BLaER1 treated with 17β-estradiol and CSF1 and Interleukin-3, amounts not matched to agents 10 nM and 100 nM (cell line): ENCODE measurements around the gene RBM38.

Experiments
- H3K27ac ChIP-seq, 11 experiments: shearing (Covaris generic); formaldehyde crosslinking; 2 replicates each; pipeline ENCODE4 v1.8.1; 2022
- H3K27me3 ChIP-seq, 11 experiments: shearing (Covaris generic); formaldehyde crosslinking; 2 replicates each; pipeline ENCODE4 v1.8.1; 2022
- H3K36me3 ChIP-seq, 11 experiments: shearing (Covaris generic); formaldehyde crosslinking; 2 replicates each; pipeline ENCODE4 v1.8.1; 2022
- H3K4me1 ChIP-seq, 10 experiments: shearing (Covaris generic); formaldehyde crosslinking; 2 replicates each; pipeline ENCODE4 v1.8.1; 2022
- H3K4me2 ChIP-seq, 11 experiments: shearing (Covaris generic); formaldehyde crosslinking; 2 replicates each; pipeline ENCODE4 v1.8.1; 2022
- H3K4me3 ChIP-seq, 10 experiments: shearing (Covaris generic); formaldehyde crosslinking; 2 replicates each; pipeline ENCODE4 v1.8.1; 2022
- H3K9ac ChIP-seq, 11 experiments: shearing (Covaris generic); formaldehyde crosslinking; 2 replicates each; pipeline ENCODE4 v1.8.1; 2022
- H3K9me3 ChIP-seq, 11 experiments: shearing (Covaris generic); formaldehyde crosslinking; replicated peaks in 1 of 11; 2 replicates each; pipeline ENCODE4 v1.8.1; 2022
- H4K20me1 ChIP-seq, 11 experiments: shearing (Covaris generic); formaldehyde crosslinking; 2 replicates each; pipeline ENCODE4 v1.8.1; 2022
- Cebpa-rat ChIP-seq, 11 experiments: shearing (Covaris generic); IDR thresholded peaks; 2 replicates each; pipeline ENCODE4 v1.8.1; 2022

RBM38 gene

GRCh38 chr20:57351042-57351783, 40.0 kb upstream of the RBM38 start, which contains the start of gene RAE1:
Gene RAE1 (plus strand): TSS chr20:57351255. CDS start chr20:57354039, 2,784 bp downstream.
- Histone ChIP-seq H3K9ac (peak within 1 kb of the TSS; percentile 87 to 97 (median 95)), H3K27me3 (no peaks in the 10 kb centered on the region), H3K36me3 (no peaks in the 10 kb centered on the region; a peak in 5 of 22 replicates), H3K9me3 (no peaks in the 10 kb centered on the region), H3K4me1 (peaks cover 28 to 34% (median 31%) of the 10 kb centered on the region in 10 experiments), H3K4me2 (peak within 1 kb of the TSS; percentile 87 to 99 (median 95)), H3K4me3 (peak within 1 kb of the TSS; percentile 80 to 99 (median 90)), H4K20me1 (peaks cover 0 to 44% (median 35%) of the 10 kb centered on the region in 11 experiments; a peak in 19 of 22 replicates), H3K27ac (peak within 1 kb of the TSS; percentile 84 to 96 (median 93))
- TF ChIP-seq Cebpa-rat (IDR thresholded peaks at IDR 0.05), result no peak

DNA sequence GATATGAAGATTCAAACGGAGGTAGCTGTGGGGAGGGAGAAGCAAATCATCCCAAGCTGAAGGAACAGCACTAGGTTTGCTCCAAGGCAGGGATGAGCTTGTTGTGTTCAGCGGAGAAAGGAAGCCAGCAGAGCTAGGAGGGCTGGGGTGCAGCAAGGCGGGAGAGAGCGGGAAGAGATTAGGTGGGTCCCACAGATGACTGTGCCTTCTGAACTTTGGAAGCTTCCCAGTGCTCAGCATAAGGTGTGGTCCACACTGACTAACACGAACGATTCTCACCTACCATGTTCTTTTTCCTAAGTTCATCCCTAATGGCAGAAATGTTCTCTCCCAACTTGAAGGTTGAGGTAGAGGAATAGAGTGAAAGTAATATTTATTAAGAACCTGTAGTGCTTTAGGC, 38.9 kb upstream of the RBM38 start:
- TF ChIP-seq Cebpa-rat (IDR thresholded peaks at IDR 0.05), result no peak
- H3K36me3 ChIP-seq, result no peaks in the 10 kb centered on the region; a peak in 5 of 22 replicates

GRCh38 chr20:57353351-57353750, 37.8 kb upstream of the RBM38 start:
- H3K27ac ChIP-seq, result no peak overlapping the region
- H3K27me3 ChIP-seq, result no peaks in the 10 kb centered on the region
- H3K4me2 ChIP-seq, result peak overlapping the region in 3 of 11 experiments; percentile 92 to 98 (median 95); a peak in 3 of 22 replicates
- peaks cover 28 to 34% (median 31%) of the 10 kb centered on the region in 10 experiments for H3K4me1 ChIP-seq
- no peak for TF ChIP-seq Cebpa-rat (IDR thresholded peaks at IDR 0.05)
- peaks cover 0 to 46% (median 35%) of the 10 kb centered on the region in 11 experiments; a peak in 19 of 22 replicates for H4K20me1 ChIP-seq
- no peaks in the 10 kb centered on the region for H3K9me3 ChIP-seq
- no peaks in the 10 kb centered on the region; a peak in 5 of 22 replicates for H3K36me3 ChIP-seq
- no peak overlapping the region for H3K4me3 ChIP-seq
- H3K9ac ChIP-seq, result peak overlapping the region in 6 of 11 experiments; percentile 18 to 97 (median 94); a peak in 5 of 22 replicates

More for the DNA sequence above, 38.9 kb upstream of the RBM38 start:
- Histone ChIP-seq H3K4me2 (peak overlapping the region; percentile 87 to 99 (median 95)), H3K4me1 (peaks cover 28 to 34% (median 31%) of the 10 kb centered on the region in 10 experiments), H3K4me3 (peak overlapping the region; percentile 80 to 99 (median 90)), H3K9me3 (no peaks in the 10 kb centered on the region), H3K9ac (peak overlapping the region; percentile 87 to 97 (median 95); a peak in 20 of 22 replicates), H3K27me3 (no peaks in the 10 kb centered on the region), H3K27ac (no peak overlapping the region; a peak in 1 of 22 replicates), H4K20me1 (peaks cover 0 to 46% (median 35%) of the 10 kb centered on the region in 11 experiments; a peak in 19 of 22 replicates)

DNA sequence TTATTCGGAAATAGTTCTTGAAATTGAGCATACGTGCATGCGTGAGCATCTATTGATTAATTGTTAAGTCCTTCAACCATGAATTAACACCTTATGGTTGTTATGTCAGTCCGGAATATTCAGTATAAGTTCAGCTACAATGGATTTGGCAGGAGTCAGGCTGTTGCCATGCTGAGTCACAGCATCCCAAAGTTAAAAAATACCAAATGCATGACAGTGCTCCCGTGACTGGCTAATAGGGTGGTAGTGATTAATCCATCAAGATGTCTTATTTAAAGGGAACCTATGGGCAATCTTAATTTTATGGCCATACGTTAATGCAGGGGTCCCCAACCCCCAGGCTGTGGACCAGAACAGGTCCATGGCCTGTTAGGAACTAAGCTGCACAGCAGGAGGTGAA, 29.7 kb upstream of the RBM38 start:
- H4K20me1 ChIP-seq, result peaks cover 6 to 40% (median 16%) of the 10 kb centered on the region in 11 experiments; a peak in 15 of 22 replicates
- H3K4me3 ChIP-seq, result no peak overlapping the region
- no peak overlapping the region for H3K4me2 ChIP-seq
- H3K27me3 ChIP-seq, result no peaks in the 10 kb centered on the region
- H3K9me3 ChIP-seq, result no peaks in the 10 kb centered on the region
- peaks cover 0 to 20% (median 0%) of the 10 kb centered on the region in 11 experiments; a peak in 8 of 22 replicates for H3K36me3 ChIP-seq
- no peak overlapping the region for H3K9ac ChIP-seq
- no peak overlapping the region for H3K27ac ChIP-seq
- H3K4me1 ChIP-seq, result no peaks in the 10 kb centered on the region
- TF ChIP-seq Cebpa-rat (IDR thresholded peaks at IDR 0.05), result no peak

DNA sequence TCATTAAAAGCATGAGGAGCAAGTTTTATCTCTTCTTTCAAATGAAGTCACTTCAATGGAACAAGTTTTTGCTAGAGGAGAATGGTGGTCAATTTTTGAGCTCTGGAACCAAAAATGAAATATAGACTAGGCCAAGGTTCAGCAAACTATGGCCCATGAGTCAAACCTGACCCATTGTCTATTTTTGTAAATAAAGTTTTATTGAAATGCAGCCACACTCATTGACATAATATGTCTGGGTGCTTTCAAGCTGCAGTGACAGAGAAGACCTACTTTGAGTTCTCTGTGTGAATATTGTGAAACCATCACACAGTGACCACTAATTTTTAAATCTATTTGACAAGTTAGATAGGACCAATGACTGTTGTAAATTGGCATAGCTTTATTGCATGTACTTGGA, 26.7 kb upstream of the RBM38 start:
- no peak for TF ChIP-seq Cebpa-rat (IDR thresholded peaks at IDR 0.05)
- H4K20me1 ChIP-seq, result peaks cover 7 to 35% (median 17%) of the 10 kb centered on the region in 11 experiments; a peak in 16 of 22 replicates
- no peaks in the 10 kb centered on the region for H3K9me3 ChIP-seq
- H3K4me1 ChIP-seq, result peaks cover 0 to 10% (median 2%) of the 10 kb centered on the region in 10 experiments; a peak in 9 of 20 replicates
- no peak overlapping the region for H3K27ac ChIP-seq
- H3K27me3 ChIP-seq, result no peaks in the 10 kb centered on the region
- H3K4me2 ChIP-seq, result no peak overlapping the region
- H3K4me3 ChIP-seq, result no peak overlapping the region
- no peak overlapping the region for H3K9ac ChIP-seq
- H3K36me3 ChIP-seq, result peaks cover 0 to 50% (median 0%) of the 10 kb centered on the region in 11 experiments; a peak in 8 of 22 replicates

DNA sequence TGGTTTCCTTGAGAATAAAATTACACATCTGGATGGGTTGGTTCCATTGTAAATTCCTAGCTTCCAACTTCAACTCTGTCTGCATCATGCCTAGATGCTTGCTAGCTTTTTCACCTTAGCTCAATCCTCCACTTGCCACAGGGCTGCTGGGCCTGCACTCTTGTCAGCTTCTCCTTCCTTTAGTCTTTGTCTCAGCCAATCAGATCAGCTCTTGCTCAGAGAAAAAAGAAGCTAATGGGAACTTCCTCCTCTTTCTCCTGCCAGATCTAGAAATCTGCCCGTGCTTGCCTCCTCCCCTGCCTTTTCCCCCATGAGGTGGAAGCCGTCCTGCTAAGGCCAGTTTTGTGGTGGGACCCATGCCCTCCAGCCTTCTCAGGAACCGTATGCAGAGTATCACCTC, 21.6 kb upstream of the RBM38 start:
- H3K9ac ChIP-seq, result peak overlapping the region in 2 of 11 experiments; percentile 14 to 21; a peak in 1 of 22 replicates
- no peak overlapping the region for H3K27ac ChIP-seq
- peaks cover 4 to 51% (median 13%) of the 10 kb centered on the region in 11 experiments; a peak in 12 of 22 replicates for H4K20me1 ChIP-seq
- no peak for TF ChIP-seq Cebpa-rat (IDR thresholded peaks at IDR 0.05)
- no peak overlapping the region for H3K4me3 ChIP-seq
- no peaks in the 10 kb centered on the region for H3K27me3 ChIP-seq
- H3K36me3 ChIP-seq, result peaks cover 0 to 100% (median 0%) of the 10 kb centered on the region in 11 experiments; a peak in 13 of 22 replicates
- H3K4me2 ChIP-seq, result peak overlapping the region in 2 of 11 experiments; percentile 15 to 32; a peak in 1 of 22 replicates
- peaks cover 0 to 36% (median 7%) of the 10 kb centered on the region in 10 experiments; a peak in 13 of 20 replicates for H3K4me1 ChIP-seq
- H3K9me3 ChIP-seq, result no peaks in the 10 kb centered on the region

DNA sequence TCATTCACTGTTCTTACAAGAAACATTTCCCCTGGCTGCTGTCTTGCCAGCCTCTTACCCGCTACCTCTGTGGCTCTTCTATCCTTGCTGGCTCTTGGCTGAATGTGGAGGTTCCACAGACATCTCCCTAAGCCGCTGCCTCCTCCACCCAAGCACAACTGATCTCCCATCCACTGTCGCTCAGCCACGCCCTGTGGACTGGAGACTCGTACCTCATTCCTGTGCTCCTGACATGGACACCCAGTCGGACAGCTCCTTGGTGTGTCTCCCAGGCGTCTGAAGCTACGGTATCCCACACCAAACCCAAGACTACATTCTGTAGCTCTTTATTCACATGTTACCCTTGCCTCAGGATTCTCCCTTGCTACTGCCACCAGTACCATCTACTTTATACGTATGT, 20.9 kb upstream of the RBM38 start:
- no peaks in the 10 kb centered on the region for H3K9me3 ChIP-seq
- H3K4me1 ChIP-seq, result peaks cover 0 to 44% (median 14%) of the 10 kb centered on the region in 10 experiments; a peak in 14 of 20 replicates
- H3K27ac ChIP-seq, result no peak overlapping the region
- H3K4me3 ChIP-seq, result no peak overlapping the region
- H3K27me3 ChIP-seq, result no peaks in the 10 kb centered on the region
- H4K20me1 ChIP-seq, result peaks cover 3 to 53% (median 16%) of the 10 kb centered on the region in 11 experiments; a peak in 12 of 22 replicates
- H3K36me3 ChIP-seq, result peaks cover 0 to 98% (median 0%) of the 10 kb centered on the region in 11 experiments; a peak in 13 of 22 replicates
- H3K9ac ChIP-seq, result no peak overlapping the region
- no peak overlapping the region for H3K4me2 ChIP-seq
- no peak for TF ChIP-seq Cebpa-rat (IDR thresholded peaks at IDR 0.05)

DNA sequence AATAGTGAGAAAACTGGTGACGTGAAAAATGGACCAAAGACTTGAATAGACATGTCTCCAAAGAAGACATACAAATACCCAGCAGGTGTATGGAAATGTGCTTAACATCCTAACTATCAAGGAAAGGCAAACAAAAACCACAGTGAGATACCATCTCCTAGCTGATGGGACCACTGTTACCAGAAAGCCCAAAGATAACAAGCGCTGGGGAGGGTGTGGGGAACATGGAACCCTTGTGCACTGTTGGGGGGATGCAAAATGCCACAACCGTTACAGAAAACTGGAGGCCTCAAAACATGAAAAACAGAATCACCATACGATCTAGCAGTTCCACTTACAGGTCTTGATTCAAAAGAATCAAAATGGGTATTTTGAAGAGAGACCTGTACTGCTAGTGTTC, 19.8 kb upstream of the RBM38 start:
- no peaks in the 10 kb centered on the region for H3K27me3 ChIP-seq
- no peak overlapping the region for H3K27ac ChIP-seq
- H3K36me3 ChIP-seq, result peaks cover 0 to 98% (median 0%) of the 10 kb centered on the region in 11 experiments; a peak in 13 of 22 replicates
- peaks cover 0 to 54% (median 16%) of the 10 kb centered on the region in 11 experiments; a peak in 14 of 22 replicates for H4K20me1 ChIP-seq
- no peak overlapping the region for H3K9ac ChIP-seq
- TF ChIP-seq Cebpa-rat (IDR thresholded peaks at IDR 0.05), result no peak
- peaks cover 0 to 54% (median 18%) of the 10 kb centered on the region in 10 experiments; a peak in 14 of 20 replicates for H3K4me1 ChIP-seq
- no peak overlapping the region for H3K4me3 ChIP-seq
- H3K9me3 ChIP-seq, result no peaks in the 10 kb centered on the region
- no peak overlapping the region for H3K4me2 ChIP-seq

DNA sequence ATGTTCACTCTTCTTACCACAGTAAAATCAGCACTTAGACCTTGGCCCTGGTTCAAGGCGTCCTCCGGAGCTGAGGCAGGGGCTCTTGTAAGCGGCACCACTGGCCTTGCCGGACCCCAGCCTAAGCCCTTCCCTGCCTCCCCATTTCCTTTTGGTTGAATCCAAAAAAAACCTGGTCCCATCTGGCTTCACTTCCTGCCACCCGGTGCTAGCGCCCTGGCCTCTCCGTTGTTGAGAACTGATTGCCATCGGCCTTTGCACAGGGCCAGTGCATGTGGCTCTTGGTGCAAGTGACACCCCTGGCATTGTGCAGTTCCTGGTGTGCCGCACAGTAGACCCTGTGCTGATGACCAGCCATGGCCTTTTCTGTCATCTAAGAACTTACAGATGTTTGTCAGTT, 19.0 kb upstream of the RBM38 start:
- Histone ChIP-seq H3K27ac (no peak overlapping the region), H3K9ac (no peak overlapping the region), H3K4me1 (peaks cover 0 to 56% (median 18%) of the 10 kb centered on the region in 10 experiments; a peak in 14 of 20 replicates), H3K4me2 (0 out of 22 replicates have a peak overlapping the region, but pooled peaks of 1 of the 11 experiments have one; percentile 4), H4K20me1 (peaks cover 0 to 59% (median 17%) of the 10 kb centered on the region in 11 experiments; a peak in 14 of 22 replicates), H3K9me3 (no peaks in the 10 kb centered on the region), H3K27me3 (no peaks in the 10 kb centered on the region), H3K4me3 (no peak overlapping the region), H3K36me3 (peaks cover 0 to 98% (median 0%) of the 10 kb centered on the region in 11 experiments; a peak in 14 of 22 replicates)
- TF ChIP-seq Cebpa-rat (IDR thresholded peaks at IDR 0.05), result no peak
